ENCODE data around the gene RNF7.
"Not testable (repeated sequence)": the region's sequence is repeated elsewhere in the genome, so short reads cannot be mapped to it uniquely, and the experiment has no call there.

Gene RNF7

GRCh38 chr3:141735770-141736465, 2.2 kb upstream of the RNF7 start:
- DNase-seq: no peak

DNA sequence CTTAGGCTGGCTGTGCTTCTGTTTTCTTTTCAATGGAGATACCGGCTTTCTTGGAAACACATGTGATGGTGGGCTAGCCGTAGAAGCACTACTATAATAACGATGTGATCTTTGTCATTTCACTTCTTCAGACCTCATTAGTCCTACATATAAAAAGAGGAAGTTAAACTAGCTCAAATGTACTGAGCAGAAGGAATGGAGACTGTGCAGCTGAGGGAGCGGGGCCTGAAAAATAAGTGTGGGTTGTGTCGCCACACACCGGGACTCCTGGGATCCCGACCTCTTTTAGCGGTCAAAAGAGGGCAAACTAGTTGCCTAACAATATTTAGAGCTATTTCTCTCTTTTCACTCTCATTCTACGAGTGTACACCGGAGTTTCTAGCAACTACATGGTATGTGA, 1.0 kb upstream of the RNF7 start:
- DNase-seq: no peak

GRCh38 chr3:141737678-141738021, 448 bp upstream of the RNF7 start:
- no peak for DNase-seq

- peak; percentile 57 for DNase-seq
These were observed 829 bp downstream of the RNF7 start for GRCh38 chr3:141738891-141739363.

DNA sequence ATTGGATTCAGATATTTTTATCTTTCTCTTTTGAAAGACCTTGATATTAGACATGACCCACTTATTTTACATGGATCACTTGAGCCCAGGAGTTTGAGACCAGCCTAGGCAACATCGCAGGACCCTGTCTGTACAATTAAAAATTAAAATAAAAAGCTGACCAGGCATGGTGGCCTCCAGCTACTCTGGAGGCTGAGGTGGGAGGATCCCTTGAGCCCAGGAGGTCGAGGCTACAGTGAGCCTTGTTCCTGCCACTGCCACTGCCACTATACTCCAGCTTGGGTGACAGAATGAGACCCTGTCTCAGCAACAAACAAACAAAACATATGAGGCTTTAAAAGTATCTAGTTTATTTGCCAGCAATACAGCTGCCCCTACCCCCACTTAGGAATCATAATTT, 1.6 kb downstream of the RNF7 start:
- DNase-seq: no peak

GRCh38 chr3:141740349-141740748, 2.3 kb downstream of the RNF7 start:
- no peak for DNase-seq

DNA sequence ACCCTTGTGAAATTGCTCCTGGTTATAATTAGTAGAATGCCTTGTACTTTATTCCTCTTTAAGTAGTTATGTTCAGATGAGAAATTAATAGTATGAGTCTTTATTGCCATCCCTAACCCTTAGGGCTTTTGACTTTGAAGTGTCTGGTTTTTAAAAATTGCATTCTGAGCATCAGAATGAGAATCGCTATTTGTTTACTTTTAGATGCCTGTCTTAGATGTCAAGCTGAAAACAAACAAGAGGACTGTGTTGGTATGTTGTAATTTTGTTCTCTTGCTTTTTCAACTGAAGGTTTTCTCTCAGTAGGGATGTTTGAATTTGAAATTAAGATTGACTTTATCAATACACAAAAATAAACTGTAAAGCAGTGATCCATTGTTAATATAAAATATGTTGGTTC, 5.2 kb downstream of the RNF7 start:
- DNase-seq: no peak

DNA sequence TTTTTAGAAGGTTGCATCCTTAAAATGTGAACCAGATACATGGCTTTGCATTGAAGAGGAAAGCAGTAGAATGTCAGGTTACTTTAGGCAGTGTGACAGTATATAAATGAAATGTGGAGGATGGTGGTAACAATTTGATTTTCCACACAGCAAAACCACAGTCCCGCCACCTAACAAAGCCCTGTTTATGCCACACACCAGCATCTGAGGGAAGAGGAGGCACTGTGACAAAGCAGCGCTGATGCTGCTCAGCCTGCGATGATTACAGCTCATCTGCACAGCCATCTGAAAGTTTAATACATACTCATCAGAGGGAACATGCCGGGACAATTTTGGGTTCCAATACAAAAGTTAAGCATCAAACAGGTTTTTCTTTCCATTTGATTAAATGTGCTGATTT, 8.9 kb downstream of the RNF7 start:
- no peak for DNase-seq

DNA sequence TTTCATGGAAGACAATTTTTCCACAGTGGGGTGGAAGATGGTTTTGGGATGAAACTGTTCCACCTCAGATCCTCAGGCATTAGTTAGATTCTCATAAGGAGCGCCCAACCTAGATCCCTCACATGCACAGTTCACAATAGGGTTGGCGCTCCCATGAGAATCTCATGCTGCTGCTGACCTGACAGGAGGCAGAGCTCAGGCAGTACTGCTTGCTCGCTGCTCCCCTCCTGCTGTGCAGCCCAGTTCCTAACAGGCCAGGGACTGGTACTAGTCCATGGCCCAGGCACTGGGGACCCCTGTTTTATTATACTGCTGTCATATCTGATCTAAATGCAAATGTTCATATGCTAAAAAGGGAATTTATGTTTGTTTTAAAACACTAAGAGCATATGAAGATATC, 15.3 kb downstream of the RNF7 start:
- no peak for DNase-seq

DNA sequence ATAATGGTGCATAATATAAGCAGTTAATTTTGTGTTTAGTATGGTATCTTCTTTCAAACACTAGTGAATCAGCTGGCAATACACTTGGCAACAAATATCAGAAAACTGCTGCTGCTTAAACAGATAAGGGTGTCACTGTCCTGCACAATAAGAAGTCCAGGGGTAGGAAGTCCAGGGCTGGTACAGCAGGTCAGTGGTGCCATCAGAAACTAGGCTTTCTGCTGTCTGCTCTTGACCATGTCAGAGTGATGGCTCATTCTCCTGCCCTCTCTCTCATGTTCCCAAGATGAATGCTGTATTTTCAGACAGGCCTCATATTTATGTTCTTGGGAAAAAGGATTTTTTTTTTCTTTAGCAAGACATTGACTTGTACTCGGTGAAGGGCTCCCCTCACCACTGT, 15.9 kb downstream of the RNF7 start:
- DNase-seq: no peak

- not testable (repeated sequence) for DNase-seq
These were observed 24.5 kb downstream of the RNF7 start for GRCh38 chr3:141762552-141762951.

- DNase-seq: no peak
These were observed 25.1 kb downstream of the RNF7 start, which contains the start of gene GRK7 for GRCh38 chr3:141763088-141763750. GRK7 (plus strand) TSS chr3:141763408; CDS start chr3:141778285, 14,877 bp downstream.

DNA sequence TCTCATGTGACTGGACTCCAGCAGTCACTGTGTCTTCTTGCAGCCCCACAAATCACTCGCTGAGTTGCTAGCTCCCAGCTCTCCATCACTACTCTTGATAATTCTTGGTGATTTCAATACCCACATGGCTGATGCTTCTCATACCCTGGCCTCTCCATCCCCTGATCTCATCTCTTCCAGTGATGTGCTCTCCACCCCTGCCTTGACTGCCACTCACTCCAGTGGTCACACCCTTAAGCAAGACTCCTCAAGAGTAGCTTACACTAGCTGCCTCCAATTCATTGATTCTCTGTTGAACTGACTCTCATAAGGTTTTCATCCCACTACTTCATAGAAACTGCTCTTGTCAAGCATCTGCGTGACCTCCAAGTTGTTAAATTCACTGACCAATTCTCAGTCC, 25.9 kb downstream of the RNF7 start:
- no peak for DNase-seq

- no peak for DNase-seq
These were observed 26.4 kb downstream of the RNF7 start for GRCh38 chr3:141764465-141764864.

DNA sequence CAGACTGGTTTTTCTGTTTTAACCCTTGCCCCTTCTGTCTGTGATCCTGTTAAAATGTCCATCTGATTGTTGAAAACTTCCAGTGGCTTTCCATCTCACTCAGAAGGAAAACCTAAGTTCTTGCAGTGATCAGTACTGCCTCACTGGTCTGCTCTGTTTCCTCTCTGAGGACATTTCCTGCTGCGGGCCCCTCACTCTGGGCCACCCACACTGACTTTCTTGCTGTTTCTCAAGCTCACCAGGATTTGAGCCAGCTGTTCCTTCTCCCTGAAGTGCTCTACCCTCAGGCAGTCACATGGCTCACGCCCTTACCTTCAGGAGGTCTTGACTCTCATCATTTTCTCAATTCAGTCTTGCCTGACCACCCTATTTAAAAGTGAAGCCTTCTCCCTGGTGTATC, 26.9 kb downstream of the RNF7 start:
- DNase-seq: no peak

DNA sequence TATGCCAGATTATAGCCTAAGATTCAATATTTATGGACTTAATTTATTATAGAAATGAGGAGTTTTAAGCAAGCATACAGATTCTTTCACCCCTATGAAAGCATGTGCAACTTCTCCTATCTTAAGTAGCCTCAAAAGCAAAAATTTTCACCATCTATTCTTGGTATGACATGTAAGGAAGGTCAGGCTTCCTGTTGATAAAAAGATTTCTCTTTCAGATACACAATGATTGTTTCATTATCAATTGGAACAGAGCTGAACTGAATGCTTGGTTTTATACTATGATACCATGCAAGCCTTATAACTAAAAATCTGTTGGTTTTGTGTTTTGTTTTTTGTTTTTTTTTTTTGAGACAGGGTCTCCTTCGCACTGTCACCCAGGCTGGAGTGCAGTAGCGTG, 29.0 kb downstream of the RNF7 start:
- no peak for DNase-seq

DNA sequence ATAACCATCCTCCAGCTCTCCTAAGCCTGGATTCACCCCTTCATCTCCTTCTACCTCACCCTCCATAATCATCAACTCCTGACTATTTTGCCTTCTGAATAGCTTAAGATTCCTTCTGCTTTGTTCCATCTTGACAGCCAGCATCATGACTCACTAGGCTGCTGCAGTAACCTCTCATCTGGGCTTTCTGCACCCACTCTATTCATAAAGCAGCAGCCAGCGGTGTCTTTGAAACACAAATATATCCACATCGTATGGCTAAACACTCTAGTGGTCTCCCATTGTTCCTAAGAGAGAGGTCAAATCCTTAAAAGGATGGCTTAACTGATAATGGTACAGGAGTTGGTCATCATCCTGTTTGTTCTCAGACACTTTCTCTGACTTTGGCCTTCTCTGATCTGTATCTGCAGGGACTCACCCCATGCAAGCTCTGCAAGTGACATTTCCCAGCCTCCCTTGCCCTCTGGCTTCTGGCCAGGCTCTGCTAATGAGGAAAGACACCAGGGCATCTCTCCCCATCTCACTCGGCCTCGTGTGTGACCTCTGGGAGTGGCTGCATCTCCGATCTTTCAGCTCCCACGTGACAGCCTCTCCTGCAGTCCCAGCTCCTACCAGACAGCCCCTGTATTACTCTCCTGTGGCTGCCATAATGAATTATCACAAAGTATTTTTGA, 31.3 kb downstream of the RNF7 start:
- no peak for DNase-seq

DNA sequence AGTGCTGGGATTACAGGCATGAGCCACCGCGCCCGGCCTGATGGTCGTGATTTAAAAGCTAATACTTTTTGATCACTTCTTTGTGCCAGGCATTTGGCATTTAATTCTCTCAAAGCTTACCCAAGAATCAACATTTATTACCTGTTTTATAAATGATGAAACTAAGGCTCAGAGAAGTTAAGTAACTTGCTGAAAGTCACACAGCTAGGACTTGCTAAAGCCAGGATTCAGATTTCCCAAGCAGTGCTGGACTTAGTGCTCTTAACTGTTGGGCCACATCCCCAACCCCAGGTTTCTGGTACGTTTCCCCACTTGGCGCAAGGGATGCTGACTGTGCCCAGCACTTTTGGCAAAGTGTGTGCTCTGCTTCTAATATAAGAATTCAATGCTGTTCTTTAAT, 35.6 kb downstream of the RNF7 start:
- no peak for DNase-seq

DNA sequence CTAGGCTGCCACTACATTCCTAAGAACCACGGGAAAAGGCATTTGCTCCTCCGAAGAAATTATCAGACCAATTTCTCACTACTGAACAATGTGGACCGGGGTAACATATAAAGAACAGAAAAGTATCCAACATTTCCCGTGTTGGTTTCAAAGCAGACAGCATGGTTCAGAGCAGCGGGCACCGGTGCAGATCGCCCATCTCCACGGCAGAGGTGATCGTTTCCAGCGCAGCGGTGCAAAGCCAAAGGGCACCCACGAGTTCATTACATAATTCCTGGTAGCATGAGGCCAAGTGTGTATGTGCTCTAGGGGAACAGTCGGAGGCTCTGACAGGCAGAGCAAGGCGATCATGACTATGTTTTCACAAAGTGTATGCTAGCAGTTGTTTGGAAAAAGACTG, 38.3 kb downstream of the RNF7 start:
- no peak for DNase-seq

- DNase-seq: no peak
These were observed 38.8 kb downstream of the RNF7 start for GRCh38 chr3:141776885-141777284.

DNA sequence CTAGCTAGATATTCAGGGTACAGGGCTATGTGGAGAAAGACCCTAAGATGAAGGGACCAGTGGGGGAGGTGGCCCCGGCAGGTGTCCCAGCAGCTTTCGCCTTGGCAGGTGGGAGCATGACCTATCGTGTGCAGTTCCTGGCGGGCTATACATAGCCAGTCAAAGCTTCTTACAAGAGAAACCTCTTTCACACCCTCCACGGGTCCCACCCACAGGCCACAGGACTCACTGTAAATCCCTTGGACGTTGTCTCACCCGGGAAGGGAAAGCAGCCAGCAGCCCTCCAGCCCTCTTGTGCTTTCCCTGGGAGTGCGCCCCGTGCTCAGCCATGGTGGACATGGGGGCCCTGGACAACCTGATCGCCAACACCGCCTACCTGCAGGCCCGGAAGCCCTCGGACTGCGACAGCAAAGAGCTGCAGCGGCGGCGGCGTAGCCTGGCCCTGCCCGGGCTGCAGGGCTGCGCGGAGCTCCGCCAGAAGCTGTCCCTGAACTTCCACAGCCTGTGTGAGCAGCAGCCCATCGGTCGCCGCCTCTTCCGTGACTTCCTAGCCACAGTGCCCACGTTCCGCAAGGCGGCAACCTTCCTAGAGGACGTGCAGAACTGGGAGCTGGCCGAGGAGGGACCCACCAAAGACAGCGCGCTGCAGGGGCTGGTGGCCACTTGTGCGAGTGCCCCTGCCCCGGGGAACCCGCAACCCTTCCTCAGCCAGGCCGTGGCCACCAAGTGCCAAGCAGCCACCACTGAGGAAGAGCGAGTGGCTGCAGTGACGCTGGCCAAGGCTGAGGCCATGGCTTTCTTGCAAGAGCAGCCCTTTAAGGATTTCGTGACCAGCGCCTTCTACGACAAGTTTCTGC, 40.1 kb downstream of the RNF7 start:
- DNase-seq: no peak

GRCh38 chr3:141779667-141780066, 41.6 kb downstream of the RNF7 start:
- DNase-seq: no peak

DNA sequence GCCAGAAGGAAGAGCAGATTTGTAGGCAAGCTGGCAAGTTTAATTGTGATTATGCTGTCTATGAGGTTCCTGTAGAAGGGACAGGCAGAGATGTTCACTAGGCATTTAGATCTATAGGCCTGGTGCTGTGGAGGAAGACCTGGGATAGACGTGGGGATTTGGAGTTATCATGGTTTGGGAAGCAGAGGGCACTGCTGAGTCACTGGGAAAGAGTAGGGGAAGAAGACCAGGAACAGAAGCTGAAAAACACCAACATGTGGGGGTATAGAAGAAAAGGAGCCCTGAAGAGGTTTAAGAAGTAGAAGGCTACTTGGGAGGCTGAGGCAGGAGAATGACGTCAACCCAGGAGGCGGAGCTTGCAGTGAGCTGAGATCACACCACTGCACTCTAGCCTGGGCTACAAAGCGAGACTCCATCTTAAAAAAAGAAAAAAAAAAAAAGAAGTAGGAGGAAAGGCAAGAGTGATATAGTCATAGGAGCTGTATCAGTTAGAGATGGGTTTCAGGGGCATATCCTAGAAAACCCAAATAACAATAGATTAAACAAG, 44.4 kb downstream of the RNF7 start:
- no peak for DNase-seq

All from fibroblast of skin of back (primary cell).